ENCODE results near the gene PPP1R3E. TPM values are rescaled to one million over a fixed set of nuclear protein-coding genes. Genes with fewer than 3 reads are reported as not detected.
A peak's percentile ranks its signal among the peaks of the same experiment; 100 is the strongest.

The PPP1R3E gene
- total RNA-seq, 6 experiments from 2014 or later, result 4.0 to 11.1 (median 8.1) TPM

DNA sequence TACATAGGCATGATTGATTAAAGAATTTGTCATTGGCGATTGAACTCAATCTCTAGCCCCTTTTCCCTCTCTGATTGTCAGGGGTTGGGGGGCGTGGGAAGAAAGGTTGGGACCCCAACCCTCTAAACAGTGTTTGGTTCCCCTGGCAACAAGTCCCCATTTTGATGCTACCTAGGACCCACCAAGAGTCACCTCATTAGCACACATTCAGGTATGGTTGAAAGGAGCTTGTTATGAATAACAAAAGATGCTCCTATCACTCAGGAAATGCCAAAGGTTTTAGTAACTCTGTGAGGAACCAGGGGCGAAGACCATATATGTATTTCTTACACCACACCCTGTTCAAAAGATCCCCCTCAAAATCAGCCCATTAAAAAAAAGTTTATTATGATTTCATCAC lies 50.7 kb downstream of the PPP1R3E start:
- Histone ChIP-seq H3K9me3 (no peaks in the 10 kb centered on the region), H3K4me3 (no peak overlapping the region), H3K27me3 (no peaks in the 10 kb centered on the region), H3K4me1 (no peaks in the 10 kb centered on the region), H3K27ac (no peak overlapping the region), H3K36me3 (no peaks in the 10 kb centered on the region)
- intact Hi-C loops (cut with DNase I), result no loop called here
- TF ChIP-seq, protein P1, sequence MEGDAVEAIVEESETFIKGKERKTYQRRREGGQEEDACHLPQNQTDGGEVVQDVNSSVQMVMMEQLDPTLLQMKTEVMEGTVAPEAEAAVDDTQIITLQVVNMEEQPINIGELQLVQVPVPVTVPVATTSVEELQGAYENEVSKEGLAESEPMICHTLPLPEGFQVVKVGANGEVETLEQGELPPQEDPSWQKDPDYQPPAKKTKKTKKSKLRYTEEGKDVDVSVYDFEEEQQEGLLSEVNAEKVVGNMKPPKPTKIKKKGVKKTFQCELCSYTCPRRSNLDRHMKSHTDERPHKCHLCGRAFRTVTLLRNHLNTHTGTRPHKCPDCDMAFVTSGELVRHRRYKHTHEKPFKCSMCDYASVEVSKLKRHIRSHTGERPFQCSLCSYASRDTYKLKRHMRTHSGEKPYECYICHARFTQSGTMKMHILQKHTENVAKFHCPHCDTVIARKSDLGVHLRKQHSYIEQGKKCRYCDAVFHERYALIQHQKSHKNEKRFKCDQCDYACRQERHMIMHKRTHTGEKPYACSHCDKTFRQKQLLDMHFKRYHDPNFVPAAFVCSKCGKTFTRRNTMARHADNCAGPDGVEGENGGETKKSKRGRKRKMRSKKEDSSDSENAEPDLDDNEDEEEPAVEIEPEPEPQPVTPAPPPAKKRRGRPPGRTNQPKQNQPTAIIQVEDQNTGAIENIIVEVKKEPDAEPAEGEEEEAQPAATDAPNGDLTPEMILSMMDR (IDR thresholded peaks at IDR 0.05), result no peak
- ATAC-seq, result no peak
- WGBS (ENCODE audit: insufficient coverage, low coverage, low lambda C conversion rate, missing lambda C conversion rate), result 48% methylated on average over 3 of the region's 3 CpGs
- DNase-seq, result no peak

DNA sequence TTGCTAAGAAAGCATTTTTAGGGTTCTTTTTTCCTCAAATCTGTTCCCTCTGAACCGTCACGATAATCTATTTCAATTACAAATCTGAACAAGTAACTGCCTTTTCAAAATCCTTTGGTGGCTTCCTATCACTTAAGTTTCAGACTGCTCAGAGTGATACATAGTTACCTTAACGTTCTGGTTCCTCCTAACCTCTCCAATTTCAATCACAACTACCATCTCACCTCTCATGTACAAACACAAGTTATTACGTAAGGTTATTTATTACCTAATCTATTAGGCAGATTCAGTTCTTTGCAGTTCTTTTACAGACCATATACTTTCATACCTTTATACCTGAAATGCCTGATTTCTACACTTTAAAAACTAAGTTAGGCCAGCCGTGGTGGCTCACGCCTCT lies 52.8 kb downstream of the PPP1R3E start:
- H3K27ac ChIP-seq, result no peak overlapping the region
- no peaks in the 10 kb centered on the region for H3K36me3 ChIP-seq
- H3K27me3 ChIP-seq, result no peaks in the 10 kb centered on the region
- peaks cover 0 to 13% (median 4%) of the 10 kb centered on the region in 4 donors for H3K4me1 ChIP-seq
- TF ChIP-seq, protein P1 (IDR thresholded peaks at IDR 0.05), result no peak
- no peak for TF ChIP-seq POLR2A (IDR thresholded peaks at IDR 0.05)
- H3K9me3 ChIP-seq, result no peaks in the 10 kb centered on the region
- no peak for DNase-seq
- intact Hi-C loops (cut with DNase I), result no loop called here
- peak; percentile 74 to 85 (median 80) for ATAC-seq
- no peak overlapping the region for H3K4me3 ChIP-seq
- 33% methylated on average over 6 of the region's 6 CpGs for WGBS (ENCODE audit: insufficient coverage, low coverage, low lambda C conversion rate, missing lambda C conversion rate)

DNA sequence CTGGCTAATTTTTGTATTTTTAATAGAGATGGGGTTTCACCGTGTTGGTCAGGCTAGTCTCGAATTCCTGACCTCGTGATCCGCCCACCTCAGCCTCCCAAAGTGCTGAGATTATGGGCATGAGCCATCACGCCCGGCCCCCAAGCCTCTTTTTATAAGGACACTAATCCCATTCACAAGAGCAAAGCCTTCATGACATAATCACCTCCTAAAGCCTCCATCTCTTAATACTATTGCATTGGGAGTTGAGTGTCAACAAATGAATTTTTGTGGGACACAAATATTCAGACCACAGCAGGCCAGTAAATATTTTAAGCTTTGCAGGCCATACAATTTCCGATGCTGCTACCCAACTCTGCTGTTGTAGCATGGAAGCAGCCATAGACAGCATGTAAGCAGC lies 54.1 kb downstream of the PPP1R3E start:
- intact Hi-C loops (cut with DNase I), result no loop called here
- WGBS (ENCODE audit: insufficient coverage, low coverage, low lambda C conversion rate, missing lambda C conversion rate), result 98% methylated on average over 7 of the region's 7 CpGs
- ATAC-seq, result no peak
- Histone ChIP-seq H3K27ac (no peak overlapping the region), H3K4me1 (peaks cover 0 to 15% (median 7%) of the 10 kb centered on the region in 4 donors), H3K9me3 (no peaks in the 10 kb centered on the region), H3K4me3 (no peak overlapping the region), H3K36me3 (no peaks in the 10 kb centered on the region), H3K27me3 (no peaks in the 10 kb centered on the region)
- TF ChIP-seq, protein P1 (IDR thresholded peaks at IDR 0.05), result no peak
- TF ChIP-seq POLR2A (IDR thresholded peaks at IDR 0.05), result no peak
- no peak for DNase-seq

Small RNA genes within 50 kb of the gene (small RNA-seq; reads per million reads assigned to genes)
- 0 reads per million in 2 experiments for gene RNU6-1046P

Other genes with a start within 250 kb of the PPP1R3E start
- gene CDH24, start 245.3 kb downstream of the PPP1R3E start, total RNA-seq, result under 1 TPM; 0.26 to 0.74 (median 0.54) TPM
- gene ACIN1, start 207.7 kb downstream of the PPP1R3E start, total RNA-seq, result 10 to 100 TPM; 40.5 to 66.1 (median 52.9) TPM
- 10 to 100 TPM; 10.7 to 22.6 (median 14.1) TPM for gene C14orf119, start 207.4 kb downstream of the PPP1R3E start, total RNA-seq
- gene CIROP, start 197.9 kb downstream of the PPP1R3E start, total RNA-seq, result not detected
- under 1 TPM in 2 of 6 experiments, not detected in 4; 0.13 to 0.18 TPM for gene CEBPE, start 183.6 kb downstream of the PPP1R3E start, total RNA-seq
- gene SLC7A8, start 119.2 kb downstream of the PPP1R3E start, total RNA-seq, result 10 to 100 TPM in 1 of 6 experiments, 1 to 10 TPM in 5; 3.2 to 10.1 (median 4.4) TPM
- gene RNF212B, start 64.9 kb downstream of the PPP1R3E start, total RNA-seq, result under 1 TPM in 1 of 6 experiments, not detected in 5; 0.49 TPM
- gene HOMEZ, start 16.7 kb downstream of the PPP1R3E start, total RNA-seq, result 1 to 10 TPM; 3.4 to 8.8 (median 5.3) TPM
- gene BCL2L2, start 4.0 kb upstream of the PPP1R3E start, total RNA-seq, result 10 to 100 TPM in 4 of 6 experiments, 1 to 10 TPM in 2; 8.8 to 15.8 (median 12.1) TPM
- gene PABPN1, start 18.6 kb upstream of the PPP1R3E start, total RNA-seq, result 10 to 100 TPM; 23.6 to 95.3 (median 64.6) TPM
- 1 to 10 TPM; 1.5 to 2.7 (median 2.1) TPM for gene SLC22A17, start 50.0 kb upstream of the PPP1R3E start, total RNA-seq
- under 1 TPM; 0.19 to 0.60 (median 0.39) TPM for gene EFS, start 62.3 kb upstream of the PPP1R3E start, total RNA-seq
- not detected for gene IL25, start 70.0 kb upstream of the PPP1R3E start, total RNA-seq
- gene CMTM5, start 74.2 kb upstream of the PPP1R3E start, total RNA-seq, result under 1 TPM in 2 of 6 experiments, not detected in 4; 0.32 to 0.49 TPM
- gene MYH6, start 105.4 kb upstream of the PPP1R3E start, total RNA-seq, result under 1 TPM in 5 of 6 experiments, not detected in 1; 0.07 to 1.00 (median 0.13) TPM
- 1 to 10 TPM in 1 of 6 experiments, under 1 TPM in 5; 0.30 to 5.6 (median 0.60) TPM for gene MYH7, start 132.8 kb upstream of the PPP1R3E start, total RNA-seq
- gene NGDN, start 166.8 kb upstream of the PPP1R3E start, total RNA-seq, result 10 to 100 TPM; 12.0 to 16.5 (median 14.3) TPM
- under 1 TPM; 0.33 to 0.83 (median 0.47) TPM for gene ZFHX2, start 248.9 kb upstream of the PPP1R3E start, total RNA-seq

All from right lobe of liver (tissue), 6 donors.